Stimulated activated CD8-positive, alpha-beta memory T cell treated with anti-CD3 and anti-CD28 coated beads, Interleukin-4, amount 100 ng/mL, for 4 hours (primary cell): ENCODE results near the gene GALNT2.

Source experiments
- DNase-seq, 2 donors: peaks; one replicate each; pipeline ENCODE4 v3.0.0-alpha.2; 2020; ENCODE audit warnings: low read depth in 2 of 2, low spot score in 1 of 2

Gene GALNT2

GRCh38 chr1:230176871-230177411 is 109.9 kb downstream of the GALNT2 start:
- no peak for DNase-seq

- DNase-seq, result no peak
These were observed 112.2 kb downstream of the GALNT2 start for GRCh38 chr1:230179249-230179648.

GRCh38 chr1:230185076-230186001 is 118.3 kb downstream of the GALNT2 start:
- DNase-seq, result no peak

- no peak for DNase-seq
These were observed 119.2 kb downstream of the GALNT2 start for GRCh38 chr1:230186003-230186863.

- no peak for DNase-seq
These were observed 119.8 kb downstream of the GALNT2 start for GRCh38 chr1:230186874-230187273.

GRCh38 chr1:230187290-230187689 is 120.3 kb downstream of the GALNT2 start:
- no peak for DNase-seq

- no peak for DNase-seq
These were observed 121.8 kb downstream of the GALNT2 start for GRCh38 chr1:230188826-230189225.

- DNase-seq, result no peak
These were observed 122.3 kb downstream of the GALNT2 start for GRCh38 chr1:230189341-230189740.

- no peak for DNase-seq
These were observed 122.8 kb downstream of the GALNT2 start for GRCh38 chr1:230189824-230190223.

GRCh38 chr1:230191079-230191804 is 124.2 kb downstream of the GALNT2 start:
- no peak for DNase-seq

- no peak for DNase-seq
These were observed 124.8 kb downstream of the GALNT2 start for GRCh38 chr1:230191855-230192254.

GRCh38 chr1:230194525-230194924 is 127.5 kb downstream of the GALNT2 start:
- no peak for DNase-seq

GRCh38 chr1:230195199-230195598 is 128.2 kb downstream of the GALNT2 start:
- DNase-seq, result no peak

- DNase-seq, result no peak
These were observed 129.0 kb downstream of the GALNT2 start for GRCh38 chr1:230196077-230196476.

GRCh38 chr1:230197644-230198567 is 130.9 kb downstream of the GALNT2 start:
- DNase-seq, result no peak

GRCh38 chr1:230199034-230199433 is 132.0 kb downstream of the GALNT2 start:
- no peak for DNase-seq

- no peak for DNase-seq
These were observed 132.5 kb downstream of the GALNT2 start for GRCh38 chr1:230199554-230199953.

GRCh38 chr1:230200276-230200675 is 133.2 kb downstream of the GALNT2 start:
- DNase-seq, result no peak

GRCh38 chr1:230201445-230201844 is 134.4 kb downstream of the GALNT2 start:
- DNase-seq, result no peak

GRCh38 chr1:230204842-230205241 is 137.8 kb downstream of the GALNT2 start:
- DNase-seq, result no peak
